Trophoblast cell (in vitro differentiated cells and primary cell): ENCODE results near the gene ROR1.

ENCODE experiments used
- DNase-seq, 2 donors: peaks; one replicate each; pipeline ENCODE4 v3.0.0-alpha.2; 2016
- H2AFZ ChIP-seq: 2 replicates; pipeline ENCODE4 v1.6.1; 2013; ENCODE audit warnings: low read length, moderate library complexity, mild to moderate bottlenecking; ENCODE audit not compliant: insufficient read depth, poor library complexity
- H2AK5ac ChIP-seq: 2 replicates; pipeline ENCODE4 v1.6.1; 2013; ENCODE audit warnings: mild to moderate bottlenecking, low read length
- H2BK120ac ChIP-seq: 2 replicates; pipeline ENCODE4 v1.6.1; 2013; ENCODE audit warnings: low read length, mild to moderate bottlenecking, moderate library complexity; ENCODE audit not compliant: insufficient read depth, poor library complexity
- H2BK12ac ChIP-seq: 2 replicates; pipeline ENCODE4 v1.6.1; 2013; ENCODE audit warnings: mild to moderate bottlenecking, low read length, moderate library complexity
- H2BK5ac ChIP-seq: 2 replicates; pipeline ENCODE4 v1.6.1; 2013; ENCODE audit warnings: low read length, low read depth, moderate library complexity, mild to moderate bottlenecking; ENCODE audit not compliant: poor library complexity
- H3K14ac ChIP-seq: 2 replicates; pipeline ENCODE4 v1.6.1; 2013; ENCODE audit warnings: mild to moderate bottlenecking, low read length
- H3K18ac ChIP-seq: 2 replicates; pipeline ENCODE4 v1.6.1; 2013; ENCODE audit warnings: mild to moderate bottlenecking, low read length
- H3K23ac ChIP-seq: 2 replicates; pipeline ENCODE4 v1.6.1; 2013; ENCODE audit warnings: low read length
- H3K27ac ChIP-seq: 2 replicates; pipeline ENCODE4 v1.5.1; 2013; ENCODE audit warnings: low read depth, mild to moderate bottlenecking, inconsistent platforms, low read length, moderate library complexity
- H3K27me3 ChIP-seq: 2 replicates; pipeline ENCODE4 v1.6.1; 2013; ENCODE audit warnings: inconsistent platforms, mild to moderate bottlenecking, low read length, moderate library complexity; ENCODE audit not compliant: insufficient read depth
- H3K36me3 ChIP-seq, 2 experiments: 1 replicate in 1 of 2; 2 replicates in 1 of 2; pipeline ENCODE4 v1.6.1; 2013; ENCODE audit warnings: low read length in 2 of 2, mild to moderate bottlenecking in 2 of 2, moderate library complexity in 1 of 2; ENCODE audit not compliant: insufficient read depth in 2 of 2, control insufficient read depth in 1 of 2
- H3K4ac ChIP-seq: 2 replicates; pipeline ENCODE4 v1.6.1; 2013; ENCODE audit warnings: low read depth, mild to moderate bottlenecking, low read length, moderate library complexity
- H3K4me1 ChIP-seq, 2 experiments: 1 replicate in 1 of 2; 2 replicates in 1 of 2; pipeline ENCODE4 v1.6.1; 2013; ENCODE audit warnings: low read length in 2 of 2, mild to moderate bottlenecking in 2 of 2, moderate library complexity in 1 of 2; ENCODE audit not compliant: insufficient read depth in 2 of 2, control insufficient read depth in 1 of 2
- H3K4me2 ChIP-seq: 2 replicates; pipeline ENCODE4 v1.6.1; 2013; ENCODE audit warnings: inconsistent platforms, mild to moderate bottlenecking, low read length, moderate library complexity
- H3K4me3 ChIP-seq: 2 replicates; pipeline ENCODE4 v1.5.1; 2013; ENCODE audit warnings: mild to moderate bottlenecking, low read depth, low read length, inconsistent platforms
- H3K79me1 ChIP-seq: one replicate; pipeline ENCODE4 v1.6.1; 2013; ENCODE audit warnings: low read length
- H3K79me2 ChIP-seq: 2 replicates; pipeline ENCODE4 v1.6.1; 2013; ENCODE audit warnings: low read length, mild to moderate bottlenecking; ENCODE audit not compliant: control insufficient read depth, insufficient read depth, poor library complexity
- H3K9ac ChIP-seq: 2 replicates; pipeline ENCODE4 v1.6.1; 2013; ENCODE audit warnings: mild to moderate bottlenecking, low read length
- H3K9me3 ChIP-seq: 2 replicates; pipeline ENCODE4 v1.6.1; 2013; ENCODE audit warnings: low read depth, mild to moderate bottlenecking, control low read depth, inconsistent platforms, low read length; ENCODE audit not compliant: insufficient read depth
- H4K12ac ChIP-seq: 2 replicates; pipeline ENCODE4 v1.6.1; 2013; ENCODE audit warnings: low read depth, mild to moderate bottlenecking, low read length, moderate library complexity
- H4K8ac ChIP-seq: 2 replicates; pipeline ENCODE4 v1.6.1; 2013; ENCODE audit warnings: low read depth, mild to moderate bottlenecking, low read length, moderate library complexity
- H4K91ac ChIP-seq: one replicate; pipeline ENCODE4 v1.6.1; 2013; ENCODE audit warnings: low read depth, mild to moderate bottlenecking, low read length, moderate library complexity
- WGBS: extraction: QIAGEN DNeasy Blood & Tissue Kit; methylation state at CpG from one replicate; pipeline ENCODE4 v1.1.7; 2013; ENCODE audit warnings: missing lambda C conversion rate; ENCODE audit not compliant: insufficient read length, insufficient coverage; ENCODE audit errors: extremely low coverage; 5-methylcytosine and 5-hydroxymethylcytosine counted together

The ROR1 gene

GRCh38 chr1:64186898-64187280 is 413.1 kb downstream of the ROR1 start:
- no peak overlapping the region for H2BK12ac ChIP-seq
- no peaks in the 10 kb centered on the region for H3K36me3 ChIP-seq
- no peaks in the 10 kb centered on the region for H3K79me1 ChIP-seq
- H3K9ac ChIP-seq, result no peak overlapping the region
- DNase-seq, result peak in 1 of 2 donors; percentile 34
- H2BK5ac ChIP-seq, result no peak overlapping the region
- H3K27me3 ChIP-seq, result no peaks in the 10 kb centered on the region
- no peak overlapping the region for H2BK120ac ChIP-seq
- H4K12ac ChIP-seq, result no peak overlapping the region
- H3K4me1 ChIP-seq, result peaks cover 0 to 3% of the 10 kb centered on the region in 2 experiments
- H3K9me3 ChIP-seq, result peaks cover 9% of the 10 kb centered on the region
- no peak overlapping the region for H2AK5ac ChIP-seq
- no peak overlapping the region for H2AFZ ChIP-seq
- WGBS, result no CpG with 5 or more reads among the region's 7 CpGs
- H3K4me2 ChIP-seq, result no peak overlapping the region
- H3K14ac ChIP-seq, result no peak overlapping the region
- H3K79me2 ChIP-seq, result no peaks in the 10 kb centered on the region
- H3K4ac ChIP-seq, result no peak overlapping the region
- H3K18ac ChIP-seq, result no peak overlapping the region
- no peak overlapping the region for H4K8ac ChIP-seq
- H3K23ac ChIP-seq, result no peak overlapping the region
- no peak overlapping the region for H3K27ac ChIP-seq
- H4K91ac ChIP-seq, result no peak overlapping the region
- no peak overlapping the region for H3K4me3 ChIP-seq

GRCh38 chr1:64187646-64188045 is 413.8 kb downstream of the ROR1 start:
- Histone ChIP-seq H3K4ac (no peak overlapping the region), H3K27ac (no peak overlapping the region), H4K8ac (no peak overlapping the region), H3K18ac (no peak overlapping the region), H2BK5ac (no peak overlapping the region), H3K36me3 (no peaks in the 10 kb centered on the region), H2BK120ac (no peak overlapping the region), H3K14ac (no peak overlapping the region), H2BK12ac (no peak overlapping the region), H4K12ac (no peak overlapping the region), H3K4me2 (no peak overlapping the region), H3K23ac (no peak overlapping the region), H3K79me2 (no peaks in the 10 kb centered on the region), H3K4me3 (no peak overlapping the region), H3K9ac (no peak overlapping the region), H4K91ac (no peak overlapping the region), H3K27me3 (no peaks in the 10 kb centered on the region), H2AFZ (no peak overlapping the region), H3K79me1 (no peaks in the 10 kb centered on the region), H3K4me1 (peaks cover 0 to 3% of the 10 kb centered on the region in 2 experiments), H2AK5ac (no peak overlapping the region), H3K9me3 (peaks cover 14% of the 10 kb centered on the region)
- peak; percentile 95 to 98 for DNase-seq
- no CpG with 5 or more reads among the region's 4 CpGs for WGBS

- Histone ChIP-seq H3K4me1 (no peaks in the 10 kb centered on the region), H3K79me1 (no peaks in the 10 kb centered on the region), H3K4me3 (no peak overlapping the region), H3K27me3 (no peaks in the 10 kb centered on the region), H3K18ac (no peak overlapping the region), H2BK120ac (no peak overlapping the region), H3K14ac (no peak overlapping the region), H3K9me3 (peaks cover 12% of the 10 kb centered on the region), H3K23ac (no peak overlapping the region), H4K91ac (no peak overlapping the region), H3K79me2 (no peaks in the 10 kb centered on the region), H3K4ac (no peak overlapping the region), H4K8ac (no peak overlapping the region), H2AFZ (no peak overlapping the region), H4K12ac (no peak overlapping the region), H3K9ac (no peak overlapping the region), H2BK5ac (no peak overlapping the region), H3K27ac (no peak overlapping the region), H3K4me2 (no peak overlapping the region), H2BK12ac (no peak overlapping the region), H2AK5ac (no peak overlapping the region), H3K36me3 (no peaks in the 10 kb centered on the region)
- no peak for DNase-seq
- WGBS, result no CpG with 5 or more reads among the region's 8 CpGs
Observed at GRCh38 chr1:64192290-64192689, 418.5 kb downstream of the ROR1 start.

- Histone ChIP-seq H3K4me1 (no peaks in the 10 kb centered on the region), H3K4me3 (no peak overlapping the region), H3K4me2 (no peak overlapping the region), H3K4ac (no peak overlapping the region), H2BK12ac (no peak overlapping the region), H2AK5ac (no peak overlapping the region), H3K14ac (no peak overlapping the region), H3K27me3 (no peaks in the 10 kb centered on the region), H2AFZ (no peak overlapping the region), H3K18ac (no peak overlapping the region), H4K8ac (no peak overlapping the region), H2BK120ac (no peak overlapping the region), H3K79me1 (no peaks in the 10 kb centered on the region), H3K79me2 (no peaks in the 10 kb centered on the region), H3K36me3 (no peaks in the 10 kb centered on the region), H3K27ac (no peak overlapping the region), H2BK5ac (no peak overlapping the region), H3K23ac (no peak overlapping the region), H4K12ac (no peak overlapping the region), H3K9ac (no peak overlapping the region), H3K9me3 (peaks cover 12% of the 10 kb centered on the region), H4K91ac (no peak overlapping the region)
- no peak for DNase-seq
- no CpG with 5 or more reads among the region's 8 CpGs for WGBS
Observed at GRCh38 chr1:64194168-64195080, 420.6 kb downstream of the ROR1 start.
